ENCODE measurements around the gene DMD.

DNA sequence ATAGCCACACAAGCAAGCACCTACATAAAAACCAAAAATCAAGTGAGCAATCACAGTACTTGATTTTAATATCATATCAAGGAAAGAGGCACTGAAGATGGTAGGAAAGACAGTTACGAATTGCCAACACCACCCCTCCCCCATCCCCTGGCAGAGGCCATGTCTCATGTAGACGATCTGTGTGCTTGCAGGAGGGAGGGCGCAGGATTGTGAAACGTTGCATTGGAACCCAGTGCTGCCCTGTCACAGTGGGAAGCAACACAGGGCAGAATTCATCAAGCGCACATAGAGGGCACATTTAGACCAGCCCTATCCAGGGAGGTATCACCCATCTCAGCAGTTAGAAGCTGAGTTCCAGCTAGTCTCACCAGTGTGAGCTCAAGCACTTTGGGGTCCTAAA is 359.8 kb downstream of the DMD start:
- TF ChIP-seq, protein P1, sequence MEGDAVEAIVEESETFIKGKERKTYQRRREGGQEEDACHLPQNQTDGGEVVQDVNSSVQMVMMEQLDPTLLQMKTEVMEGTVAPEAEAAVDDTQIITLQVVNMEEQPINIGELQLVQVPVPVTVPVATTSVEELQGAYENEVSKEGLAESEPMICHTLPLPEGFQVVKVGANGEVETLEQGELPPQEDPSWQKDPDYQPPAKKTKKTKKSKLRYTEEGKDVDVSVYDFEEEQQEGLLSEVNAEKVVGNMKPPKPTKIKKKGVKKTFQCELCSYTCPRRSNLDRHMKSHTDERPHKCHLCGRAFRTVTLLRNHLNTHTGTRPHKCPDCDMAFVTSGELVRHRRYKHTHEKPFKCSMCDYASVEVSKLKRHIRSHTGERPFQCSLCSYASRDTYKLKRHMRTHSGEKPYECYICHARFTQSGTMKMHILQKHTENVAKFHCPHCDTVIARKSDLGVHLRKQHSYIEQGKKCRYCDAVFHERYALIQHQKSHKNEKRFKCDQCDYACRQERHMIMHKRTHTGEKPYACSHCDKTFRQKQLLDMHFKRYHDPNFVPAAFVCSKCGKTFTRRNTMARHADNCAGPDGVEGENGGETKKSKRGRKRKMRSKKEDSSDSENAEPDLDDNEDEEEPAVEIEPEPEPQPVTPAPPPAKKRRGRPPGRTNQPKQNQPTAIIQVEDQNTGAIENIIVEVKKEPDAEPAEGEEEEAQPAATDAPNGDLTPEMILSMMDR (IDR thresholded peaks at IDR 0.05): no peak
- TF ChIP-seq POLR2A (IDR thresholded peaks at IDR 0.05): no peak
